Measurements from ENCODE around the gene CASP1.
"Not testable (repeated sequence)": the region's sequence is repeated elsewhere in the genome, so short reads cannot be mapped to it uniquely, and the experiment has no call there.

DNA sequence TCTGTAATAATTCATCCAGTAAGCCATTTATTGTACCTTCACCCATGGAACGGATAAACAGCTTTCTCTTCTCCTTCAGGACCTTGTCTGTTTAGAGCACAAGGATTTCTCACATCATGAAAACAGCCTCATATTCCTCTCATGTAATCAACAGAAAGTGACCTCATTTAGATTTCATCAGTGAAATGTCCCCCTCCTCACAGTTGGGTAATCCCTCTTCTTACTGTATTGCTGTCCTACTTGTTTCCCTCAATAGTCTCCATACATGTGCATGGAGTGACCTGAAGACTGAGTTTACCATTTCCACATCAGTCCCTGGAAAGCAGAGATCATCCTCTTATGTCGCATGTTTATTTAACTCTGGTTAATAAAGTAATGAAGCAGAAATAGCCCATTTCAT, 556 bp downstream of the CASP1 start:
- TF ChIP-seq CTCF (IDR thresholded peaks at IDR 0.05; ENCODE audit: insufficient read depth, low read depth, low read length); EZH2 (IDR thresholded peaks at IDR 0.05; ENCODE audit: insufficient read depth, low read length): not testable (repeated sequence)
